Astrocyte of the hippocampus (primary cell): ENCODE measurements around the gene MFN2.
"Not testable (repeated sequence)": the region's sequence is repeated elsewhere in the genome, so short reads cannot be mapped to it uniquely, and the experiment has no call there.

Experiments used
- DNase-seq: peaks from one replicate; pipeline ENCODE4 v3.0.0; 2011; ENCODE audit warnings: low read depth, low spot score

The MFN2 gene

GRCh38 chr1:11997081-11997850 is 17.0 kb downstream of the MFN2 start:
- no peak for DNase-seq

GRCh38 chr1:11998636-11999035 is 18.4 kb downstream of the MFN2 start:
- DNase-seq, result no peak

GRCh38 chr1:11999236-11999635 is 19.0 kb downstream of the MFN2 start:
- DNase-seq, result no peak

GRCh38 chr1:12001249-12001917 is 21.1 kb downstream of the MFN2 start:
- DNase-seq, result peak; percentile 29

GRCh38 chr1:12001996-12002493 is 21.8 kb downstream of the MFN2 start:
- DNase-seq, result peak; percentile 40

GRCh38 chr1:12003762-12004161 is 23.5 kb downstream of the MFN2 start:
- no peak for DNase-seq

- DNase-seq, result no peak
Measured at GRCh38 chr1:12005488-12006166, 25.4 kb downstream of the MFN2 start.

GRCh38 chr1:12006167-12006921 is 26.1 kb downstream of the MFN2 start:
- no peak for DNase-seq

- no peak for DNase-seq
Measured at GRCh38 chr1:12007204-12007603, 27.0 kb downstream of the MFN2 start.

GRCh38 chr1:12008355-12008754 is 28.1 kb downstream of the MFN2 start:
- DNase-seq, result not testable (repeated sequence)

- DNase-seq, result no peak
Measured at GRCh38 chr1:12009318-12009947, 29.2 kb downstream of the MFN2 start.

- no peak for DNase-seq
Measured at GRCh38 chr1:12010746-12011570, 30.7 kb downstream of the MFN2 start.

- DNase-seq, result no peak
Measured at GRCh38 chr1:12011998-12012397, 31.8 kb downstream of the MFN2 start.

GRCh38 chr1:12012560-12013316 is 32.5 kb downstream of the MFN2 start:
- DNase-seq, result no peak

GRCh38 chr1:12014141-12014991 is 34.1 kb downstream of the MFN2 start:
- peak; percentile 44 for DNase-seq

GRCh38 chr1:12015001-12015491 is 34.8 kb downstream of the MFN2 start:
- no peak for DNase-seq

GRCh38 chr1:12015499-12015898 is 35.3 kb downstream of the MFN2 start:
- DNase-seq, result no peak

- peak; percentile 21 for DNase-seq
Measured at GRCh38 chr1:12016182-12016581, 35.9 kb downstream of the MFN2 start.
